Measurements from ENCODE around the gene AKT3. TPM values are rescaled to one million over a fixed set of nuclear protein-coding genes. Genes with fewer than 3 reads are reported as not detected.
"Not testable (repeated sequence)": the region's sequence is repeated elsewhere in the genome, so short reads cannot be mapped to it uniquely, and the experiment has no call there.

AKT3 gene
- total RNA-seq, 2 experiments from 2014 or later = 80.4 to 88.5 TPM

DNA sequence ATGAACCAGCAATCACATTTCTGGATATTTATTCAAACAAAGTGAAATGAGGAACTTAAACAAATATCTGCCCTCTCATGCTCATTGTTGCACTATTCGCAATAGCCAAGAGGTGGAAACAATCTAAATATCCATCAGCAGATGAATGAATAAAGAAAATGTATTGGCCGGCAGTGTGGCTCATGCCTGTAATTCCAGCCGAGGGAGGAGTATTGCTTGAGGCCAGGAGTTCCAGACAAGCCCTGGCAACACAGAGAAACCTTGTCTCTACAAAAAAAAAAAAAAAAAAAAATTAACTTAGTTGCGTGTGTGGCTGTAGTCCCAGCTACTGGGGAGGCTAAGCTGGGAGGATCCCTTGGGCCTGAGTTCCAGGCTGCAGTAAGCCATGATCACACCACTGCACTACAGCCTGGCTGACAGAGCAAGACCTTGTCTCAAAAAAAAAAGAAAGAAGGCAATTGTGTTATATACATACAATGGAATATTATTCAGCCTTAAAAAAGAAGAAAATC, 191.4 kb downstream of the AKT3 start:
- TF ChIP-seq, protein P1, sequence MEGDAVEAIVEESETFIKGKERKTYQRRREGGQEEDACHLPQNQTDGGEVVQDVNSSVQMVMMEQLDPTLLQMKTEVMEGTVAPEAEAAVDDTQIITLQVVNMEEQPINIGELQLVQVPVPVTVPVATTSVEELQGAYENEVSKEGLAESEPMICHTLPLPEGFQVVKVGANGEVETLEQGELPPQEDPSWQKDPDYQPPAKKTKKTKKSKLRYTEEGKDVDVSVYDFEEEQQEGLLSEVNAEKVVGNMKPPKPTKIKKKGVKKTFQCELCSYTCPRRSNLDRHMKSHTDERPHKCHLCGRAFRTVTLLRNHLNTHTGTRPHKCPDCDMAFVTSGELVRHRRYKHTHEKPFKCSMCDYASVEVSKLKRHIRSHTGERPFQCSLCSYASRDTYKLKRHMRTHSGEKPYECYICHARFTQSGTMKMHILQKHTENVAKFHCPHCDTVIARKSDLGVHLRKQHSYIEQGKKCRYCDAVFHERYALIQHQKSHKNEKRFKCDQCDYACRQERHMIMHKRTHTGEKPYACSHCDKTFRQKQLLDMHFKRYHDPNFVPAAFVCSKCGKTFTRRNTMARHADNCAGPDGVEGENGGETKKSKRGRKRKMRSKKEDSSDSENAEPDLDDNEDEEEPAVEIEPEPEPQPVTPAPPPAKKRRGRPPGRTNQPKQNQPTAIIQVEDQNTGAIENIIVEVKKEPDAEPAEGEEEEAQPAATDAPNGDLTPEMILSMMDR (IDR thresholded peaks at IDR 0.05) = no peak
- H3K27me3 ChIP-seq (ENCODE audit: control insufficient read depth in 1 of 2, insufficient read depth in 2 of 2, low read length in 2 of 2) = no peaks in the 10 kb centered on the region
- peaks cover 4% of the 10 kb centered on the region for H3K4me1 Mint-ChIP-seq (ENCODE audit: low read depth)

DNA sequence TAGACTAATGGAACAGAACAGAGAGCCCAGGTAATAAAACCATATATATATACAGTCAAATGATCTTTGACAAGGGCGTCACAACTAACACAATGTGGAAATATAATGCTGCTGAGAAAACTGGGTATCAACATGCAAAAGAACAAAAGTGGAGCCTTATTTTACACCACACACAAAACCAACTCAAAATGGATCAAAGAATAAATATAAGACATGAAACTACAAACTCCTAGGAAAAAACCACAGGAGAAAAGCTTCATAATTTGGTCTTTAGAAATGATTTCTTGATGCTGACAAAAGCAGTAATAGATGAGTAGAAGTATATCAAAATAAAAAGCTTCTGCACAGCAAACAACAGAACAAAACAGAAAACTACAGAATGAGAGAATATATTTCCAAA, 192.2 kb downstream of the AKT3 start:
- ChIA-PET CTCF (interaction anchor here (1.4 kb wide), 1 partner anchor 18 kb away, joined by 3 read pairs; no protein-coding TSS in a partner anchor), POLR2A (no interaction called here)
- Mint-ChIP-seq H3K27ac (no peak overlapping the region), H3K4me3 (no peak overlapping the region), H3K36me3 (ENCODE audit: low read depth) (peaks cover 68% of the 10 kb centered on the region), H3K27me3 (no peaks in the 10 kb centered on the region), H3K9me3 (peaks cover 3% of the 10 kb centered on the region), H3K4me1 (ENCODE audit: low read depth) (peaks cover 4% of the 10 kb centered on the region)
- intact Hi-C loops (cut with DNase I, micrococcal nuclease) = no loop called here
- no peaks in the 10 kb centered on the region for H3K9me3 ChIP-seq (ENCODE audit: control insufficient read depth in 1 of 2, insufficient read depth in 1 of 2, low read length in 2 of 2)
- DNase-seq (no peak), ATAC-seq (ENCODE audit: poor library complexity) (no peak)
- H3K27ac ChIP-seq (ENCODE audit: low read depth in 1 of 2, low read length in 2 of 2) = no peak overlapping the region
- no peaks in the 10 kb centered on the region for H3K27me3 ChIP-seq (ENCODE audit: control insufficient read depth in 1 of 2, insufficient read depth in 2 of 2, low read length in 2 of 2)
- TF ChIP-seq, protein P1 (IDR thresholded peaks at IDR 0.05) = no peak
- no peaks in the 10 kb centered on the region for H3K4me1 ChIP-seq (ENCODE audit: insufficient read depth, low read length)
- no peak overlapping the region for H3K4me3 ChIP-seq (ENCODE audit: low read length)
- H3K36me3 ChIP-seq (ENCODE audit: insufficient read depth, low read length) = peaks cover 11% of the 10 kb centered on the region

More for the DNA sequence above, 191.4 kb downstream of the AKT3 start:
- Histone ChIP-seq H3K4me3 (ENCODE audit: low read length) (no peak overlapping the region), H3K4me1 (ENCODE audit: insufficient read depth, low read length) (no peaks in the 10 kb centered on the region), H3K36me3 (ENCODE audit: insufficient read depth, low read length) (peaks cover 11% of the 10 kb centered on the region), H3K9me3 (ENCODE audit: control insufficient read depth in 1 of 2, insufficient read depth in 1 of 2, low read length in 2 of 2) (no peaks in the 10 kb centered on the region), H3K27ac (ENCODE audit: low read depth in 1 of 2, low read length in 2 of 2) (no peak overlapping the region)
- Mint-ChIP-seq H3K27ac (no peak overlapping the region), H3K36me3 (ENCODE audit: low read depth) (peaks cover 68% of the 10 kb centered on the region), H3K4me3 (no peak overlapping the region), H3K9me3 (no peaks in the 10 kb centered on the region), H3K27me3 (no peaks in the 10 kb centered on the region)
- POLR2A ChIA-PET = no interaction called here
- intact Hi-C loops (cut with DNase I, micrococcal nuclease) = no loop called here
- CTCF ChIA-PET = interaction anchor here (1.4 kb wide), 1 partner anchor 19 kb away, joined by 3 read pairs; no protein-coding TSS in a partner anchor
- ATAC-seq (ENCODE audit: poor library complexity) (no peak), DNase-seq (no peak)

DNA sequence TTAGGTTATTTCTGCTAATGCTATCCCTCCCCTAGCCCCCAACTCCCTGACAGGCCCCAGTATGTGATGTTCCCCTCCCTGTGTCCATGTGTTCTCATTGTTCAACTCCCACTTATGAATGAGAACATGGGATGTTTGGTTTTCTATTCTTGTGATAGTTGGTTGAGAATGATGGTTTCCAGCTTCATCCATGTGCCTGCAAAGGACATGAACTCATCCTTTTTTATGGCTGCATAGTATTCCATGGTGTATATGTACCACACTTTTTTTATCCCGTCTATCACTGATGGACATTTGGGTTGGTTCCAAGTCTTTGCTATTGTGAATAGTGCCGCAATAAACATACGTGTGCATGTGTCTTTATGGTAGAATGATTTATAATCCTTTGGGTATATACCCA, 200.5 kb downstream of the AKT3 start:
- H3K27me3 Mint-ChIP-seq; ATAC-seq (ENCODE audit: poor library complexity); H3K4me3 Mint-ChIP-seq; POLR2A ChIA-PET; DNase-seq; H3K27ac ChIP-seq (ENCODE audit: low read depth in 1 of 2, low read length in 2 of 2); H3K27me3 ChIP-seq (ENCODE audit: control insufficient read depth in 1 of 2, insufficient read depth in 2 of 2, low read length in 2 of 2); H3K9me3 Mint-ChIP-seq; H3K4me1 Mint-ChIP-seq (ENCODE audit: low read depth); intact Hi-C loops (cut with DNase I, micrococcal nuclease); H3K4me1 ChIP-seq (ENCODE audit: insufficient read depth, low read length); H3K27ac Mint-ChIP-seq; CTCF ChIA-PET; H3K9me3 ChIP-seq (ENCODE audit: control insufficient read depth in 1 of 2, insufficient read depth in 1 of 2, low read length in 2 of 2); H3K4me3 ChIP-seq (ENCODE audit: low read length): not testable (repeated sequence)
- H3K36me3 ChIP-seq (ENCODE audit: insufficient read depth, low read length) = peaks cover 17% of the 10 kb centered on the region
- H3K36me3 Mint-ChIP-seq (ENCODE audit: low read depth) = peaks cover 88% of the 10 kb centered on the region

DNA sequence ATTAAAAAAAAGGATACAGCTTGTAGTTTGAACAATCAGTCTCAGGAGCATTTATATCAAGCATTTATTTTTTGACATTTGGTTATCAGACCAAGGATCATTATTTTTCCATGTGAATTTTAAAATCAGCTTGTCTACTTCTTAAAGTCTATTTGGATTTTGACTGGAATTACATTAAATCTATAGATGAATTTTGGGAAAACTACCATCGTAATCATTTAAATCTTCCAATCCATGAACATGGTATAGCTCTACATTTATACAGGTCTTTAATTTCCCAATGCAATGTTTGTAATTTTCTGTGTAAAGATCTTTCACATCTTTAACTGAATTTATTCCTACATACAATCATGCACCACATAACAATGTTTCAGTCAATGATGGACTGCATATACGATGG, 203.2 kb downstream of the AKT3 start:
- Histone ChIP-seq H3K9me3 (ENCODE audit: control insufficient read depth in 1 of 2, insufficient read depth in 1 of 2, low read length in 2 of 2) (no peaks in the 10 kb centered on the region), H3K27me3 (ENCODE audit: control insufficient read depth in 1 of 2, insufficient read depth in 2 of 2, low read length in 2 of 2) (no peaks in the 10 kb centered on the region), H3K27ac (ENCODE audit: low read depth in 1 of 2, low read length in 2 of 2) (no peak overlapping the region), H3K4me3 (ENCODE audit: low read length) (no peak overlapping the region), H3K4me1 (ENCODE audit: insufficient read depth, low read length) (no peaks in the 10 kb centered on the region), H3K36me3 (ENCODE audit: insufficient read depth, low read length) (peaks cover 17% of the 10 kb centered on the region)
- ChIA-PET POLR2A (no interaction called here), CTCF (no interaction called here)
- Mint-ChIP-seq H3K4me3 (no peak overlapping the region), H3K36me3 (ENCODE audit: low read depth) (peaks cover 92% of the 10 kb centered on the region), H3K27me3 (no peaks in the 10 kb centered on the region), H3K27ac (no peak overlapping the region), H3K4me1 (ENCODE audit: low read depth) (no peaks in the 10 kb centered on the region), H3K9me3 (no peaks in the 10 kb centered on the region)
- ATAC-seq (ENCODE audit: poor library complexity) (no peak), DNase-seq (no peak)
- intact Hi-C loops (cut with DNase I, micrococcal nuclease) = no loop called here
- TF ChIP-seq, protein P1 (IDR thresholded peaks at IDR 0.05) = no peak
